ENCODE measurements around the gene TPCN2.

Gene TPCN2

GRCh38 chr11:69153661-69154060 lies 104.9 kb downstream of the TPCN2 start:
- DNase-seq: no peak

DNA sequence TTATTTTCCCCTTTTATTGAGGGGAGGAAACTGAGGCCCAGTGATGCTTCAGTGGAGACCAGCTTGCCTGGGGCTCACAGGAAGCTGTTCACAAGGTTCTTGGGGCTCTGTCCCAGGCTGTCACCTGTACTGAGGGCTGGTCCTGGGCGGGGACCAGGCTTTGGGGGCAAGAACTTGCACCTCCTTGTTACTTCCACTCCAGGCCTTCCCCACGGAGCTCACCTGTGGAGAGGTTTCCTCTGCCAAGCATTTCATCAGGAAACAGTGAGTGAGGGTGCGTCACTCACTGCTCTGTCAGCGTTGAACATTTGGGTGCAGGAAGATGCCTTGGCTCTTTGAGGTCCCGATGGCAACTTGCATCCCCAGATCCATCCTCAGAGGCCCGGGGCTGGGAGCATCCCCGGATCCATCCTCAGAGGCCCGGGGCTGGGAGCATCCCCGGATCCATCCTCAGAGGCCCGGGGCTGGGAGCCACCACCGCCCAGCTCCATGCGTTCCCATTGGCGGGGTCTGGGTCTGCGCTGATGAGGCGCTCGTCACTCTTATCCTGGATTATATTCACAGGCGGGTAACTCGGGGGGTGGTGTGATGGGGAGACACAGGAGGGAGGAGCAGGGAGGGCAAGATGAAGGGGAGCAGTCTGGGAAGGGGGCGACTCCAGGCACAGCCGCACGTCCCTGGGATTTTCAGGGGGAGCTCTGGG lies 105.6 kb downstream of the TPCN2 start:
- DNase-seq: no peak

GRCh38 chr11:69154938-69155301 lies 106.2 kb downstream of the TPCN2 start:
- DNase-seq: no peak

DNA sequence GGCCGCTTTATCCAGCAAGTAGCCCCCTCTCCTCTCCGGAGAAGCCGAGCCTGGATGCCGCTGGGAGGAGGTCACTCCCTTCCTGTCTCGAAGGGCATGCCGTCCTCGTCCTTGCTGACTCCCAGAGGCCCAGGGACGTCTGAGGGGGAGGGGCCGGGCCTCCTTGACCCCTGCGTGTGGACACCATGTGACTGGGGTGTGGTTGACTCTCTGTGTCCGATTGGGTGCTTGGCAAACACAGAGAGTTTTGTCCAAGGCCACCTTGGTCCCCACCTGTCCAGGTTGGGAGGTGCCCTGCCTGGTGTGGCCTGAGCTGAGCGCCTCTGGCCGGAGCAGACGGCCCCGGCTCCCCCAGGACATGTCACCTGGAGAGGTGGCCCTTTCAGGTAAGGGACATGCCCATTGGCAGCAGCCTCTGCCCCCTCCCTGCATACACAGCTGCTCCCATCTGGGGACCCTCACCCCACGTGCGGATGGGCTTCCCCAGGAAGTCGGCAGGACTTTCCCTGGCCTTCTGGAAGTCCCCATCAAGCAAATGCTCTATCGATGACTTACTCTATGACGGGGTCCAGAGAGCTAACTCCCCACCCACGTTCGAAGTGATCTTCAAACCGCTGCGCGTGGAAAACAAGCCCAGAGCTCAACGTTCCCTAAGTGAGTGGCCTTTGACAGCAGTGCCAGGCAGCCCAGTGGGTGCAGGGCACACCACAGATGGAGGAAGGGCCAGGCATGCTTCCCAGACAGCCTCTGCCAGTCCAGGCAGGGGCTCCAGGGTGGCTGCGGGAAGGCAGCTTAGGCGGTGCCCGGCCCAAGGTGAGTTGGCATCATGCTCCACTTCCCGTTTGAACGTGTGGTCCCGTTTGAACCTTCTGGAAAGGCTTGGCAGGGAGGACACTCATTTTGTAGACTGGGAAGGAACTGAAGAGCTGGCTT lies 106.8 kb downstream of the TPCN2 start, which contains the start of gene SMIM38:
Gene SMIM38, plus strand, starts transcription at position 634 of the 933 bp plus-strand sequence. CDS start 1,912 bp downstream, outside the sequence.
- no peak for DNase-seq

GRCh38 chr11:69156235-69156639 lies 107.5 kb downstream of the TPCN2 start:
- DNase-seq: no peak

GRCh38 chr11:69156673-69157155 lies 108.0 kb downstream of the TPCN2 start:
- no peak for DNase-seq

GRCh38 chr11:69157156-69157821 lies 108.6 kb downstream of the TPCN2 start:
- DNase-seq: peak in 2 of 3 experiments; percentile 51 to 76

GRCh38 chr11:69157822-69158231 lies 109.1 kb downstream of the TPCN2 start:
- DNase-seq: no peak

- DNase-seq: no peak
Measured at GRCh38 chr11:69158301-69159149, 109.8 kb downstream of the TPCN2 start.

DNA sequence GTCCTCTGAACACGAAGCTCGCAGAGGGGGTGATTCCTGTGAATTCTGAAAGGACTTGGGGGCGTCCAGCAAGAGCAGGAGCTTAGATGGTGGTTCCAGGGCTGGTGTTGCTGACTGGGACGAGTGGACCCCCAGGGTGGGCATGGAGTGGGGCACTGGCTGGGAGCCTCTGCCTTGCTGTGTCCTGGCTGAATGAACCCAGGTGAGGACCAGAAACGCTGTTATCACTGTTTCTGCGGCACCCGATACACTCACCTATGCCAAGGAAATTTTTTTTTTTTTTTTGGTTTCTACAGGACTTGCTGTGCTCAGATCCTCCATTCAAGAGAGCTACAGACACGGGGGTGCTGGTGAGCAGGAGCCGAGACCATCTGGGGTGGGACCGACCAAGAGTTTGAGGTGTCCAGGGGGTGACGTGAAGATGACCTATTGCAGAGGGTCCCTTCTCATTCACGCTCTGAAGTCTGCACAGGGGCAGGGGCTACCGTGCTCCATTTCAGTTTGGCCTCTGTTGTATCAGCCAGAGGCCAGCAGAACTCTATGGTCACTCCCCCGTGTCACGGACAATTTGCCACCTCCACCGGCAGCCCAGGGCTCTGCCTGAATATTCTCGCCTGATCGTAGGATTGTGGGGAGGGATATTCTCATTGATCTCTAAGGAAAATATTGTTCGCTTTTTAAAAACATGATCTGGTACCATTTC lies 110.6 kb downstream of the TPCN2 start:
- no peak for DNase-seq

- DNase-seq: no peak
Measured at GRCh38 chr11:69160296-69161116, 111.8 kb downstream of the TPCN2 start.

GRCh38 chr11:69161117-69161407 lies 112.3 kb downstream of the TPCN2 start:
- DNase-seq: no peak

GRCh38 chr11:69162505-69162904 lies 113.8 kb downstream of the TPCN2 start:
- DNase-seq: no peak

- no peak for DNase-seq
Measured at GRCh38 chr11:69163842-69164241, 115.1 kb downstream of the TPCN2 start.

GRCh38 chr11:69164824-69165223 lies 116.1 kb downstream of the TPCN2 start:
- no peak for DNase-seq

DNA sequence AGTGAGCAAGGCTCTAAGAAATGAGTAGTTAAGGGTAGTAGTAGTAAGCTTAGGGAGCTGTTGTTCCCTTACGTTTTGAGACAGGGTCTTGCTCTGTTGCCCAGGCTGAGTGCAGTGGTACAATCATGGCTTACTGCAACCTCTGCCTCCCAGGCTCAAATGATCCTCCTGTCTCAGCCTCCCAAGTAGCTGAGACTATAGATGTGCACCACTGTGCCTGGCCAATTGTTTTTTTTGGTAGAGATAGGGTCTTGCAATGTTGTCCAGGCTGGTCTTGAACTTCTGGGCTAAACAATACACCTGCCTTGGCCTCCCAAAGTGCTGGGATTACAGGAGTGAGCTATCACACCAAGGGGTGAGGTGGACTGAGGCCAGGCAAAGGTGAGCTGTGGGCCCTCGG lies 117.0 kb downstream of the TPCN2 start:
- DNase-seq: no peak

DNA sequence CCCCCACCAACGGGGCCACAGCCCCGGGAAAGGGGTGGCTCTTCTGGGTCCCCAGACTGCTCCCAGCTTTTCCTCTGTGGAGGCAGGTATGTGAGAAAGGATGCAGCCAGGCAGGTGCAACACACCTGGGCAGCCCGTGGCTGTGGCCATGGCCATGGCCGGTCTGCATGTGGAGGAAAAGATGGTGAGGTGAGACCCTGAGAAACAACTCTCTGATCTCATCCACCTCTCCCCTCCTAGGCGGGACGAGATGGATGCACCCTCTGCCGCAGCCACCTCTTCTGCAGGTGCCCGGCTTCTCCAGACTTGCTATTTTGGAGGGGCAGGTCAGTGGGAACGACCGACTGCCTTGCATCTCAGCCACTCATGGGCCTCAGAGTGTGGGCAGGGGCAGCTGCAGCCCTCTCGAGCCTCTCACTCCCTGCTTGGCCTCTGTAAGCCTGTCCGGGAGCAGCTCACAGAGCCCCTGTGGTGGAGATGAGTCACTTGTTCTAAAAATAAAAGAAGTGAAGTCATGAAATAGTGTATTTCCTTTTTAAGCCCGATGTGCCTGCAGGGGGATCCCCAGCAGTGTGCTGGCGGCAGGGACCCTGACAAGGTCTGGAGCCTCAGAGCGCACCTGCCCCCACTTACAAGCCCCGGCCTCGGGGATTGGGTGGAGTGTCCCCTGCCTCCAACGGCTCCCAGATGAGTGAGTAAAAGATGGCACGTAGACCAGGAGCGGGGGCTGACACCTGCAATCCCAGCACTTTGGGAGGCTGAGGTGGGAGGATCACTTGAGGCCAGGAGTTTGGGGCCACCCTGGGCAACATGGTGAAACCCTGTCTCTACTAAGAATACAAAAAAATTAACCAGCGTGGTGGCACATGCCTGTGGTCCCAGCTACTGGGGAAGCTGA lies 117.7 kb downstream of the TPCN2 start:
- peak in 2 of 3 experiments; percentile 23 to 56 for DNase-seq

DNA sequence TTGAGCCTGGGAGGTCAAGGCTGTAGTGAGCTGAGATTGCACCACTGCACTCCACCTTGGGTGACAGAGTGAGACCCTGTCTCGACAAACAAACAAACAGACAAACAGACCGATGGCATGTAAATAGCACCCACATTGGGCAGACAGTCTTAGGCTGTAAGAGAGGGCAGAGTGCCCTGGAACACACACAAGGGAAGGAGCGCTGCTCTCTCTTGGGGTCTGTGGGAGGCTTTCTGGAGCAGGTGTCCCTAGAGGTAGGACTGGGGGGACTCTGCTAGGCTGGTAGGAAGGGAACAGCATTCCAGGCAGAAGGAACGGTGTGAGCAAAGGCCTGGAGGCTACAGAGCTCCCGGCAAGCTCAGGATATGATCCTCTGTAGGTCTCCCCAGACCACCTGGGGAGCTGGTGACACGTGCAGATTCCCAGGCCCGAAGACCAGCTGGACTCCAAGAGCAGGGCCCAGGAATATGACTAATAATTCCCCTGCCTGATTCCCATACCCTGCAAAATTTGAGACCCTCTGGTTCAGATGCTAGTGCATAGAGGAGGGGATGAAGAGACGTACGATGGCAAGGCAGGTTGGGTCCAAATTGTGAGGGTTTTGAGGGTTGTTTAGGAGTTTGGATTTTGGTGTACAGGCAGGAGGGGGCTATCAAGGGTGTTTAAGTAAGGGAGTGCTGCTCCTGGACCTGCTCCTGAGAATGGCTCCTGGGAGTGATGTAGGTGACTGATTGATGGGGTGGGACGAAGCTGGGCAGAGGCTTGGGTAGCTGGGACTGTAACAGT lies 118.6 kb downstream of the TPCN2 start:
- DNase-seq: no peak

All from NCI-H1417 (cell line).